GM19438 (cell line): Measurements from ENCODE around the gene IL10.

ENCODE experiments used
- ATAC-seq: cut with Tn5 transposase; IDR thresholded peaks from one replicate; pipeline ENCODE4 v1.9.1; 2021; ENCODE audit warnings: low read depth; ENCODE audit not compliant: unreplicated experiment

IL10 gene

GRCh38 chr1:206772243-206772937 is at the start of gene IL10:
Gene IL10, minus strand, starts transcription at chr1:206772494. Its CDS starts 59 bp downstream, at chr1:206772435.
- no peak for ATAC-seq

- no peak for ATAC-seq
Observed at GRCh38 chr1:206821493-206821892, 49.2 kb upstream of the IL10 start.

GRCh38 chr1:206816390-206817287 is 44.3 kb upstream of the IL10 start:
- peak; percentile 67 for ATAC-seq

GRCh38 chr1:206814716-206815341 is 42.5 kb upstream of the IL10 start:
- no peak for ATAC-seq

- ATAC-seq: no peak
Observed at GRCh38 chr1:206812471-206812870, 40.2 kb upstream of the IL10 start.

GRCh38 chr1:206809504-206810084 is 37.3 kb upstream of the IL10 start:
- no peak for ATAC-seq

- ATAC-seq: no peak
Observed at GRCh38 chr1:206808615-206809014, 36.3 kb upstream of the IL10 start.

- no peak for ATAC-seq
Observed at GRCh38 chr1:206805357-206805756, 33.1 kb upstream of the IL10 start.

- no peak for ATAC-seq
Observed at GRCh38 chr1:206804156-206804737, 32.0 kb upstream of the IL10 start.

- ATAC-seq: peak; percentile 97
Observed at GRCh38 chr1:206803221-206803730, 31.0 kb upstream of the IL10 start.

GRCh38 chr1:206802401-206802800 is 30.1 kb upstream of the IL10 start:
- no peak for ATAC-seq

- ATAC-seq: no peak
Observed at GRCh38 chr1:206801467-206801866, 29.2 kb upstream of the IL10 start.

- ATAC-seq: no peak
Observed at GRCh38 chr1:206800891-206801290, 28.6 kb upstream of the IL10 start.

- ATAC-seq: no peak
Observed at GRCh38 chr1:206800411-206800810, 28.1 kb upstream of the IL10 start.

GRCh38 chr1:206799311-206799710 is 27.0 kb upstream of the IL10 start:
- no peak for ATAC-seq

GRCh38 chr1:206798384-206798996 is 26.2 kb upstream of the IL10 start:
- ATAC-seq: no peak

- ATAC-seq: no peak
Observed at GRCh38 chr1:206797534-206798383, 25.5 kb upstream of the IL10 start.

GRCh38 chr1:206796981-206797402 is 24.7 kb upstream of the IL10 start:
- no peak for ATAC-seq

GRCh38 chr1:206796116-206796515 is 23.8 kb upstream of the IL10 start:
- ATAC-seq: no peak
